Panc1 (cell line): Measurements from ENCODE around the gene KAZN.

ENCODE experiments used
- CTCF ChIP-seq: fragments of 450-650 bp; IDR thresholded peaks from 2 replicates; pipeline ENCODE4 v1.5.1; 2017; ENCODE audit warnings: mild to moderate bottlenecking
- POLR2AphosphoS5 ChIP-seq: IDR thresholded peaks from 2 replicates; pipeline ENCODE4 v1.6.1; 2012; ENCODE audit warnings: mild to moderate bottlenecking, low read depth, low read length, moderate library complexity
- REST ChIP-seq, 2 experiments: IDR thresholded peaks; 2 replicates each; pipeline ENCODE4 v1.6.1; 2011 to 2012; ENCODE audit warnings: low read depth in 2 of 2, control low read depth in 1 of 2, low read length in 1 of 2, mild to moderate bottlenecking in 1 of 2, moderate library complexity in 1 of 2; ENCODE audit not compliant: insufficient read depth in 1 of 2
- SIN3A ChIP-seq: IDR thresholded peaks from 2 replicates; pipeline ENCODE4 v1.6.1; 2012; ENCODE audit warnings: low read depth, mild to moderate bottlenecking, low read length, moderate library complexity, borderline replicate concordance; ENCODE audit not compliant: insufficient read depth

GRCh38 chr1:14755518-14756252 is 157.2 kb downstream of the KAZN start:
- TF ChIP-seq CTCF (no peak), POLR2AphosphoS5 (no peak), SIN3A (no peak), REST (IDR thresholded peaks at IDR 0.05; ENCODE audit: insufficient read depth in 1 of 2, low read depth in 2 of 2, low read length in 1 of 2) (no peak)
